Adrenal gland (tissue), 12 donors: ENCODE data around the gene GJA4. TPM values are rescaled to one million over a fixed set of nuclear protein-coding genes. Genes with fewer than 3 reads are reported as not detected.

Experiments used
- DNase-seq, 7 donors: peaks; one replicate each; pipeline ENCODE4 v3.0.0-alpha.2; 2019 to 2020
- H3K27ac ChIP-seq, 5 donors: fragments of 200-600 bp; sonication (generic) in 4 of 5; 1 replicate in 3 of 5; 2 replicates in 2 of 5; pipeline versions ENCODE4 v1.5.1 to v1.8.0; 2016 to 2020; ENCODE audit warnings: mild to moderate bottlenecking in 1 of 5
- H3K27me3 ChIP-seq: fragments of 200-600 bp; 2 replicates; pipeline ENCODE4 v1.8.0; 2021
- H3K36me3 ChIP-seq, 2 donors: fragments of 200-600 bp; replicated peaks in 1 of 2; 1 replicate in 1 of 2; 2 replicates in 1 of 2; pipeline versions ENCODE4 v1.5.1 to v1.8.0; 2018 to 2022
- H3K4me1 ChIP-seq, 2 donors: fragments of 200-600 bp; replicated peaks in 1 of 2; 1 replicate in 1 of 2; 2 replicates in 1 of 2; pipeline versions ENCODE4 v1.5.1 to v1.8.0; 2018 to 2021
- H3K4me3 ChIP-seq, 4 donors: fragments of 200-600 bp; sonication (generic) in 3 of 4; one replicate each; pipeline ENCODE4 v1.5.1; 2016 to 2018
- H3K9me3 ChIP-seq, 3 donors: fragments of 200-600 bp; sonication (generic) in 1 of 3; replicated peaks in 1 of 3; 1 replicate in 2 of 3; 2 replicates in 1 of 3; pipeline versions ENCODE4 v1.5.1 to v1.8.0; 2016 to 2021
- POLR2A ChIP-seq, 2 donors: fragments of 450-650 bp; IDR thresholded peaks; one replicate each; pipeline ENCODE4 v1.6.1; 2017; ENCODE audit warnings: antibody characterized with exemption in 2 of 2, mild to moderate bottlenecking in 2 of 2, moderate library complexity in 1 of 2
- WGBS, 4 donors: extraction: QIAGEN DNeasy Blood & Tissue Kit in 2 of 4; methylation state at CpG; one replicate each; pipeline versions ENCODE4 v1.1.5 to v1.1.7; 2013 to 2017; 5-methylcytosine and 5-hydroxymethylcytosine counted together
- intact Hi-C, 2 donors: fragments of 100-400 bp; cut with DNase I; formaldehyde crosslinking; loops; one replicate each; pipeline versions ENCODE4 v1.14.1 to v1.15.0; 2022 to 2023
- polyA plus RNA-seq, 3 donors: library from polyadenylated mRNA; stranded (reverse); fragments of 200-250 nt in 2 of 3; fragments of 350-450 nt in 1 of 3; fragmentation: Illumina TruSeq in 1 of 3; extraction: RNeasy Lipid Tissue Mini Kit (QIAGEN cat#74804) in 1 of 3; gene quantifications; one replicate each; pipeline ENCODE4 v1.2.3, GENCODE V29; 2013 to 2014
- total RNA-seq, 9 donors: library from RNA; depleted of rRNA in 4 of 9; stranded (reverse); fragments of >200 nt in 4 of 9; fragments of 120-200 nt in 1 of 9; fragmentation: NEBNext Ultra II Directional in 1 of 9; extraction: Animal tissue kit (Norgen Biotek cat#: 25700) in 1 of 9; gene quantifications; one replicate each; pipeline versions ENCODE4 v1.1.0 to v1.2.4, GENCODE V29; 2013 to 2023
- TF ChIP-seq, protein P1 (sequence below), 6 experiments: fragments of 450-650 bp in 4 of 6; fragments of 200-600 bp in 2 of 6; sonication (generic) in 1 of 6; IDR thresholded peaks; 1 replicate in 5 of 6; 2 replicates in 1 of 6; pipeline versions ENCODE4 v1.5.1 to v1.8.0; 2016 to 2021; ENCODE audit warnings: antibody characterized with exemption in 6 of 6, mild to moderate bottlenecking in 2 of 6, moderate library complexity in 1 of 6
- donor health status: healthy with polysubstance abuse.
- donor health status: Bipolar disorder and iron deficiency.
- donor health status: DM: yes; HTN: yes; CAD: no.
- donor health status: DM: no; HTN: no; CAD: no.
- donor health status: DM: no; HTN: no; CAD: no.
- donor health status: DM: yes; HTN: yes; CAD: no.

Gene GJA4
- total and polyA plus RNA-seq, 12 donors: 4.8 to 68.4 (median 19.7) TPM

DNA sequence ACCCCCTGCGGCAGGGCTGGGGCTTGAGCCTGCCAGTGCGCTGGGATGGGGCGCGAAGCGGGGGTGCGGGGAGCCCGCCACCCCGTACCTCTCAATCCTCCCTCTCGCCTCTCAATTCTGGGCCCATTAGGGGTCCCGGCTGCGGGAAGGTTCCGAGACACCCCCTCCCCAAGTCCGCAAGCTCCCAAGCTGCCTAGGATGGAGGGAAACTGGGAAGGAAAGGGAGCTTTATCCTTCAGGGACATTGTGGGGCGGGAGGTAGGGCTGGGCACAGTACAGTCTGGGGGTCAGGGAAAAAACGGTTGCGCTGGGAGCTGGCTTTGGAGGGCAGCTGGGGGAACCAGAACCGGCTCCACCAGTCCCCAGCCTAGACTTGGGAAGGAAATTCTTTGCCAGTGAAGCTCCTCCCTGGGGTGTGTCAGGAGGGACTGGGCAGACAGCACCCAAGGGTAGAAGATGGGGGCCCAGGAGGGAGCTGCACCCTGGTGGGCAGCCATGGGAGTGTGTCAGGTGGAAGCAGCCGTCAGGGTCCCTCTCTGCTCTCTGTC, 10.9 kb upstream of the GJA4 start:
- WGBS, 4 donors: 20 to 58% (median 38%) methylated on average over 5 to 18 of the region's 18 CpGs

DNA sequence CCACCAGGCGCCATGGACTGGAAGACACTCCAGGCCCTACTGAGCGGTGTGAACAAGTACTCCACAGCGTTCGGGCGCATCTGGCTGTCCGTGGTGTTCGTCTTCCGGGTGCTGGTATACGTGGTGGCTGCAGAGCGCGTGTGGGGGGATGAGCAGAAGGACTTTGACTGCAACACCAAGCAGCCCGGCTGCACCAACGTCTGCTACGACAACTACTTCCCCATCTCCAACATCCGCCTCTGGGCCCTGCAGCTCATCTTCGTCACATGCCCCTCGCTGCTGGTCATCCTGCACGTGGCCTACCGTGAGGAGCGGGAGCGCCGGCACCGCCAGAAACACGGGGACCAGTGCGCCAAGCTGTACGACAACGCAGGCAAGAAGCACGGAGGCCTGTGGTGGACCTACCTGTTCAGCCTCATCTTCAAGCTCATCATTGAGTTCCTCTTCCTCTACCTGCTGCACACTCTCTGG, 8.0 kb upstream of the GJA4 start:
- intact Hi-C loops: loop anchor here (5.0 kb wide), 2 partner anchors 68 to 83 kb away; no protein-coding TSS in a partner anchor
- Histone ChIP-seq H3K4me3 (no peak overlapping the region), H3K27me3 (peaks cover 21% of the 10 kb centered on the region), H3K4me1 (peaks cover 0 to 14% of the 10 kb centered on the region in 2 donors), H3K36me3 (no peaks in the 10 kb centered on the region), H3K27ac (no peak overlapping the region), H3K9me3 (no peaks in the 10 kb centered on the region)
- WGBS, 4 donors: 86 to 88% (median 88%) methylated on average over 24 to 28 of the region's 28 CpGs
- TF ChIP-seq POLR2A (IDR thresholded peaks at IDR 0.05): no peak
- TF ChIP-seq, protein P1, sequence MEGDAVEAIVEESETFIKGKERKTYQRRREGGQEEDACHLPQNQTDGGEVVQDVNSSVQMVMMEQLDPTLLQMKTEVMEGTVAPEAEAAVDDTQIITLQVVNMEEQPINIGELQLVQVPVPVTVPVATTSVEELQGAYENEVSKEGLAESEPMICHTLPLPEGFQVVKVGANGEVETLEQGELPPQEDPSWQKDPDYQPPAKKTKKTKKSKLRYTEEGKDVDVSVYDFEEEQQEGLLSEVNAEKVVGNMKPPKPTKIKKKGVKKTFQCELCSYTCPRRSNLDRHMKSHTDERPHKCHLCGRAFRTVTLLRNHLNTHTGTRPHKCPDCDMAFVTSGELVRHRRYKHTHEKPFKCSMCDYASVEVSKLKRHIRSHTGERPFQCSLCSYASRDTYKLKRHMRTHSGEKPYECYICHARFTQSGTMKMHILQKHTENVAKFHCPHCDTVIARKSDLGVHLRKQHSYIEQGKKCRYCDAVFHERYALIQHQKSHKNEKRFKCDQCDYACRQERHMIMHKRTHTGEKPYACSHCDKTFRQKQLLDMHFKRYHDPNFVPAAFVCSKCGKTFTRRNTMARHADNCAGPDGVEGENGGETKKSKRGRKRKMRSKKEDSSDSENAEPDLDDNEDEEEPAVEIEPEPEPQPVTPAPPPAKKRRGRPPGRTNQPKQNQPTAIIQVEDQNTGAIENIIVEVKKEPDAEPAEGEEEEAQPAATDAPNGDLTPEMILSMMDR (IDR thresholded peaks at IDR 0.05): no peak
- no peak for DNase-seq

More for the DNA sequence above, 10.9 kb upstream of the GJA4 start:
- Histone ChIP-seq H3K27me3 (peaks cover 21% of the 10 kb centered on the region), H3K4me3 (peak overlapping the region in 1 of 4 donors; percentile 49), H3K4me1 (peaks cover 0 to 14% of the 10 kb centered on the region in 2 donors), H3K27ac (no peak overlapping the region), H3K36me3 (no peaks in the 10 kb centered on the region), H3K9me3 (no peaks in the 10 kb centered on the region)
- no peak for TF ChIP-seq POLR2A (IDR thresholded peaks at IDR 0.05)
- TF ChIP-seq, protein P1 (IDR thresholded peaks at IDR 0.05): no peak
- peak in 1 of 7 donors; percentile 39 for DNase-seq
- intact Hi-C loops: no loop called here

DNA sequence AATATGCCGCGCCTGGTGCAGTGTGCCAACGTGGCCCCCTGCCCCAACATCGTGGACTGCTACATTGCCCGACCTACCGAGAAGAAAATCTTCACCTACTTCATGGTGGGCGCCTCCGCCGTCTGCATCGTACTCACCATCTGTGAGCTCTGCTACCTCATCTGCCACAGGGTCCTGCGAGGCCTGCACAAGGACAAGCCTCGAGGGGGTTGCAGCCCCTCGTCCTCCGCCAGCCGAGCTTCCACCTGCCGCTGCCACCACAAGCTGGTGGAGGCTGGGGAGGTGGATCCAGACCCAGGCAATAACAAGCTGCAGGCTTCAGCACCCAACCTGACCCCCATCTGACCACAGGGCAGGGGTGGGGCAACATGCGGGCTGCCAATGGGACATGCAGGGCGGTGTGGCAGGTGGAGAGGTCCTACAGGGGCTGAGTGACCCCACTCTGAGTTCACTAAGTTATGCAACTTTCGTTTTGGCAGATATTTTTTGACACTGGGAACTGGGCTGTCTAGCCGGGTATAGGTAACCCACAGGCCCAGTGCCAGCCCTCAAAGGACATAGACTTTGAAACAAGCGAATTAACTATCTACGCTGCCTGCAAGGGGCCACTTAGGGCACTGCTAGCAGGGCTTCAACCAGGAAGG, 7.4 kb upstream of the GJA4 start:
- no peak overlapping the region for H3K27ac ChIP-seq
- WGBS, 4 donors: 81 to 84% (median 82%) methylated on average over 19 to 22 of the region's 22 CpGs
- H3K4me3 ChIP-seq: no peak overlapping the region
- H3K4me1 ChIP-seq: peaks cover 0 to 14% of the 10 kb centered on the region in 2 donors
- H3K27me3 ChIP-seq: peaks cover 16% of the 10 kb centered on the region
- H3K9me3 ChIP-seq: no peaks in the 10 kb centered on the region
- H3K36me3 ChIP-seq: no peaks in the 10 kb centered on the region
- no peak for DNase-seq
- intact Hi-C loops: loop anchor here (5.0 kb wide), 2 partner anchors 67 to 82 kb away; no protein-coding TSS in a partner anchor
- TF ChIP-seq POLR2A (IDR thresholded peaks at IDR 0.05): no peak
- TF ChIP-seq, protein P1 (IDR thresholded peaks at IDR 0.05): no peak

DNA sequence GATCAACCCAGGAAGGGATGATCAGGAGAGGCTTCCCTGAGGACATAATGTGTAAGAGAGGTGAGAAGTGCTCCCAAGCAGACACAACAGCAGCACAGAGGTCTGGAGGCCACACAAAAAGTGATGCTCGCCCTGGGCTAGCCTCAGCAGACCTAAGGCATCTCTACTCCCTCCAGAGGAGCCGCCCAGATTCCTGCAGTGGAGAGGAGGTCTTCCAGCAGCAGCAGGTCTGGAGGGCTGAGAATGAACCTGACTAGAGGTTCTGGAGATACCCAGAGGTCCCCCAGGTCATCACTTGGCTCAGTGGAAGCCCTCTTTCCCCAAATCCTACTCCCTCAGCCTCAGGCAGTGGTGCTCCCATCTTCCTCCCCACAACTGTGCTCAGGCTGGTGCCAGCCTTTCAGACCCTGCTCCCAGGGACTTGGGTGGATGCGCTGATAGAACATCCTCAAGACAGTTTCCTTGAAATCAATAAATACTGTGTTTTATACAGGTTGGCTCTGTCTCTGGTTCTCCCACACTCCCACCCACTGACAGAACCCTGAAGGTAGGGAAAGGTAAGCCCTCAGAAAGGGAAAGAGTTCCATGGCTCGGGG, 6.8 kb upstream of the GJA4 start:
- H3K36me3 ChIP-seq: no peaks in the 10 kb centered on the region
- 58 to 63% (median 61%) methylated on average over 4 of the region's 4 CpGs for WGBS, 4 donors
- H3K27ac ChIP-seq: no peak overlapping the region
- H3K4me1 ChIP-seq: peaks cover 0 to 12% of the 10 kb centered on the region in 2 donors
- H3K9me3 ChIP-seq: no peaks in the 10 kb centered on the region
- DNase-seq: no peak
- intact Hi-C loops: loop anchor here (5.0 kb wide), 2 partner anchors 66 to 81 kb away; no protein-coding TSS in a partner anchor
- no peak for TF ChIP-seq POLR2A (IDR thresholded peaks at IDR 0.05)
- TF ChIP-seq, protein P1 (IDR thresholded peaks at IDR 0.05): no peak
- H3K27me3 ChIP-seq: peaks cover 14% of the 10 kb centered on the region
- no peak overlapping the region for H3K4me3 ChIP-seq
